Caco-2 (cell line): ENCODE measurements around the gene PKIG. TPM values are rescaled to one million over a fixed set of nuclear protein-coding genes. Genes with fewer than 3 reads are reported as not detected.
A peak's percentile ranks its signal among the peaks of the same experiment; 100 is the strongest.

Source experiments
- BruUV-seq: library from RNA; stranded (reverse); fragments of 400-500 nt; replicated peaks from 2 replicates; lab custom pipeline; 2021; lab: Mats Ljungman, UMichigan
- CTCF ChIA-PET: fragments of 300-600 bp; sonication (Branson Sonifier 250); formaldehyde crosslinking; loops from one replicate; lab custom pipeline; 2022; ENCODE audit warnings: antibody characterized with exemption; lab: Charles Lee
- POLR2A ChIA-PET: fragments of 300-600 bp; sonication (Branson Sonifier 250); formaldehyde crosslinking; loops from one replicate; lab custom pipeline; 2022; ENCODE audit warnings: antibody characterized with exemption; lab: Charles Lee
- DNase-seq, 2 experiments: peaks; one replicate each; pipeline versions ENCODE4 v3.0.0 to v3.0.0-alpha.2; 2020 to 2022
- H3K27me3 ChIP-seq: replicated peaks from 2 replicates; pipeline ENCODE4 v1.6.0; 2011; ENCODE audit warnings: low read length; ENCODE audit not compliant: control insufficient read depth, insufficient read depth
- H3K36me3 ChIP-seq: 2 replicates; pipeline ENCODE4 v1.5.1; 2011; ENCODE audit warnings: low read length; ENCODE audit not compliant: control insufficient read depth, insufficient read depth
- H3K4me1 ChIP-seq: fragments of 250-450 bp; sonication (Bioruptor Pico); 2 replicates; pipeline ENCODE4 v1.5.1; 2020; ENCODE audit warnings: mild to moderate bottlenecking
- H3K4me3 ChIP-seq: 2 replicates; pipeline ENCODE4 v1.5.1; 2011; ENCODE audit warnings: low read depth, mild to moderate bottlenecking, control low read depth, low read length
- H3K9me3 ChIP-seq: fragments of 250-450 bp; sonication (Bioruptor Pico); 2 replicates; pipeline ENCODE4 v1.5.1; 2020; ENCODE audit warnings: mild to moderate bottlenecking, moderate library complexity
- H3K27ac Mint-ChIP-seq: one replicate; pipeline ENCODE4 v1.8.0; 2022; ENCODE audit warnings: mixed read lengths; ENCODE audit not compliant: unreplicated experiment
- H3K27me3 Mint-ChIP-seq: one replicate; pipeline ENCODE4 v1.8.0; 2022; ENCODE audit warnings: mixed read lengths; ENCODE audit not compliant: insufficient read depth, unreplicated experiment
- H3K36me3 Mint-ChIP-seq: one replicate; pipeline ENCODE4 v1.8.0; 2022; ENCODE audit warnings: mild to moderate bottlenecking, mixed read lengths; ENCODE audit not compliant: insufficient read depth, unreplicated experiment
- H3K4me1 Mint-ChIP-seq: one replicate; pipeline ENCODE4 v1.8.0; 2022; ENCODE audit warnings: low read depth, mixed read lengths; ENCODE audit not compliant: unreplicated experiment
- H3K4me3 Mint-ChIP-seq: one replicate; pipeline ENCODE4 v1.8.0; 2022; ENCODE audit warnings: mild to moderate bottlenecking, moderate library complexity, mixed read lengths; ENCODE audit not compliant: unreplicated experiment
- H3K9me3 Mint-ChIP-seq: one replicate; pipeline ENCODE4 v1.8.0; 2022; ENCODE audit warnings: mixed read lengths; ENCODE audit not compliant: unreplicated experiment
- CTCF ChIP-seq, 2 experiments: fragments of 200-600 bp in 1 of 2; IDR thresholded peaks; 1 replicate in 1 of 2; 2 replicates in 1 of 2; pipeline versions ENCODE4 v1.5.1 to v1.8.0; 2011 to 2022; ENCODE audit warnings: antibody characterized with exemption in 1 of 2, control low read depth in 1 of 2, inconsistent platforms in 1 of 2, low read depth in 1 of 2, low read length in 1 of 2, mild to moderate bottlenecking in 1 of 2, moderate library complexity in 1 of 2; ENCODE audit not compliant: insufficient read depth in 1 of 2, severe bottlenecking in 1 of 2, unreplicated experiment in 1 of 2
- intact Hi-C: fragments of 100-400 bp; cut with micrococcal nuclease; formaldehyde crosslinking; loops from one replicate; pipeline ENCODE4 v1.10.0; 2022; ENCODE audit not compliant: unreplicated experiment
- total RNA-seq: library from RNA; stranded (reverse); gene quantifications from 2 replicates; pipeline ENCODE4 v1.2.3, GENCODE V29; 2022

The PKIG gene
- total RNA-seq, 1 experiment from 2014 or later, result 25.9 TPM

- Mint-ChIP-seq H3K36me3 (no peaks in the 10 kb centered on the region), H3K4me1 (peaks cover 45% of the 10 kb centered on the region), H3K9me3 (no peaks in the 10 kb centered on the region), H3K27me3 (no peaks in the 10 kb centered on the region), H3K27ac (no peak overlapping the region), H3K4me3 (no peak overlapping the region)
- Histone ChIP-seq H3K27me3 (no peaks in the 10 kb centered on the region), H3K4me3 (no peak overlapping the region), H3K9me3 (no peaks in the 10 kb centered on the region; the same call in 1 of the 2 replicates), H3K36me3 (no peaks in the 10 kb centered on the region), H3K4me1 (peaks cover 65% of the 10 kb centered on the region)
- no TSS peak for BruUV-seq
- no peak for DNase-seq
- CTCF ChIA-PET, result interaction anchor here (2.3 kb wide), 1 partner anchor 14 kb away, joined by 7 read pairs; no protein-coding TSS in a partner anchor
- intact Hi-C loops, result no loop called here
- no peak for TF ChIP-seq CTCF (IDR thresholded peaks at IDR 0.05; ENCODE audit: insufficient read depth in 1 of 2, low read depth in 1 of 2, low read length in 1 of 2, severe bottlenecking in 1 of 2, unreplicated experiment in 1 of 2)
- POLR2A ChIA-PET, result interaction anchor here (0.5 kb wide), 2 partner anchors 9 to 288 kb away, joined by 3 to 4 read pairs; no protein-coding TSS in a partner anchor
Observed at GRCh38 chr20:44552050-44552449, 30.3 kb upstream of the PKIG start.

- no peaks in the 10 kb centered on the region; the same call in 1 of the 2 replicates for H3K9me3 ChIP-seq
- H3K27me3 ChIP-seq, result no peaks in the 10 kb centered on the region
- intact Hi-C loops, result no loop called here
- no peak for DNase-seq
- ChIA-PET POLR2A (no interaction called here), CTCF (interaction anchor here (2.3 kb wide), 1 partner anchor 15 kb away, joined by 7 read pairs; no protein-coding TSS in a partner anchor)
- Mint-ChIP-seq H3K9me3 (no peaks in the 10 kb centered on the region), H3K36me3 (no peaks in the 10 kb centered on the region), H3K27ac (no peak overlapping the region), H3K27me3 (no peaks in the 10 kb centered on the region), H3K4me3 (no peak overlapping the region), H3K4me1 (peaks cover 40% of the 10 kb centered on the region)
- H3K4me3 ChIP-seq, result no peak overlapping the region
- peaks cover 63% of the 10 kb centered on the region for H3K4me1 ChIP-seq
- BruUV-seq, result no TSS peak
- no peaks in the 10 kb centered on the region for H3K36me3 ChIP-seq
- TF ChIP-seq CTCF (IDR thresholded peaks at IDR 0.05; ENCODE audit: insufficient read depth in 1 of 2, low read depth in 1 of 2, low read length in 1 of 2, severe bottlenecking in 1 of 2, unreplicated experiment in 1 of 2), result no peak
Observed at GRCh38 chr20:44552568-44552949, 29.8 kb upstream of the PKIG start.

DNA sequence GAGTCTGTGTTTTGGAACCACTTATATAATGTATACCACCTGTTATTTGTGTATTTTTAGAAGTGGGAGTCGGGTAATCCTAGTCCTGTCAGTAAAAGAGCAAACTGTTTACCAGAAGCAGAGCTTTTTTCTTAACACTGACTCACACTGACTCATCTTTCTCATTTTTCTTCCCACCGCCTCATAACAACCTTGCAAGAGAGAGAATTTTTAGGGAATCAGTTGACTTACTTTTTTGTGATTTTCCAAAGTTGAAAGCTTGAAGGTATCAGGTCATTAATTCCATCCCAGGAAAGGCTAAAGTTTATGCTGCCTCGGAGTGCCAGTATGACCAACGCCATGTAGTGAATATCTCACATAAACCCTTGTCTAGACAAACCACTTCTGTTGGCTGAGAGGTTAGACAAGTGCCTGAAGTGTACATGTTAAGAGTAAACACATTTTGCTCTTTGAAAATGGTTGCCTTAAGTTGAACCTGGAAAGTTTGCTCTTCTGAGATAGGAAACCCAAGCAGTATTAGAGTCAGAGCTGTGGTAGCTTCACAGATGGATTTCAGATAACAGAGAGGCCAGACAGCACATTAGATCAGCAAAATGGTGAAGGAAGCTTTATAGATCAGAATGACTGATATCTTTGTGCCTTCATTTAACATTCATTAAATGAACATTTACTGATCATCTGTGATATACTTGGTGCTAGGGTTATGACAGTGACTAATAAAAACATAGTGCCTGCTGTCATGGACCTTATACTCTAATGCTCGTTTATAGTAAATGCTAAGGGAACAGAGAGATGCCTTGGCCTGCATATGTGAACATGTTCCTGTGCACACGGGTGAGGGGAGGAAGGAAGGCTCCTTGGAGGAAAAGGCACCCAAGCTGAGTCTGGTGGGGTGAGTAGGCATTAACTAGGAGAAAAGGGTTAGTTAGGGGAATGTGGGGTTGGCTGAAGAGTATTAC is 29.1 kb upstream of the PKIG start:
- Mint-ChIP-seq H3K36me3 (no peaks in the 10 kb centered on the region), H3K27ac (peak overlapping the region; percentile 25), H3K4me3 (no peak overlapping the region), H3K9me3 (no peaks in the 10 kb centered on the region), H3K27me3 (no peaks in the 10 kb centered on the region), H3K4me1 (peaks cover 40% of the 10 kb centered on the region)
- no peak overlapping the region for H3K4me3 ChIP-seq
- no TSS peak for BruUV-seq
- no peak for TF ChIP-seq CTCF (IDR thresholded peaks at IDR 0.05; ENCODE audit: insufficient read depth in 1 of 2, low read depth in 1 of 2, low read length in 1 of 2, severe bottlenecking in 1 of 2, unreplicated experiment in 1 of 2)
- ChIA-PET POLR2A (interaction anchor here (0.7 kb wide), 1 partner anchor 47 kb away, joined by 3 read pairs; no protein-coding TSS in a partner anchor), CTCF (interaction anchor here (0.6 to 2.3 kb wide), 3 partner anchors 16 to 861 kb away, joined by 3 to 7 read pairs (median 3); no protein-coding TSS in a partner anchor)
- DNase-seq, result no peak
- H3K36me3 ChIP-seq, result no peaks in the 10 kb centered on the region
- H3K4me1 ChIP-seq, result peaks cover 57% of the 10 kb centered on the region
- no peaks in the 10 kb centered on the region for H3K27me3 ChIP-seq
- intact Hi-C loops, result no loop called here
- H3K9me3 ChIP-seq, result no peaks in the 10 kb centered on the region; the same call in 1 of the 2 replicates
